Measurements from ENCODE around the gene GMEB2. TPM values are rescaled to one million over a fixed set of nuclear protein-coding genes. Genes with fewer than 3 reads are reported as not detected.
"Not testable (repeated sequence)": the region's sequence is repeated elsewhere in the genome, so short reads cannot be mapped to it uniquely, and the experiment has no call there.

The GMEB2 gene
- total RNA-seq, 3 donors from 2014 or later (not counting 1 experiment from before 2014, with no cell fraction given) = 11.7 to 15.1 (median 14.6) TPM

- Mint-ChIP-seq H3K27ac (no peak within 1 kb of the TSS), H3K9me3 (no peaks in the 10 kb centered on the region), H3K27me3 (ENCODE audit: low read depth in 2 of 2) (peaks cover 0 to 10% of the 10 kb centered on the region in 2 donors), H3K4me3 (peak within 1 kb of the TSS; percentile 85), H3K4me1 (peaks cover 14 to 21% of the 10 kb centered on the region in 2 donors), H3K36me3 (no peaks in the 10 kb centered on the region)
- H3K4me3 ChIP-seq (ENCODE audit: low read length) = peak within 1 kb of the TSS; percentile 32
- WGBS (ENCODE audit: insufficient coverage) = under 1% methylated on average over 57 of the region's 73 CpGs
- DNase-seq (peak; percentile 70 to 79), ATAC-seq (peak; percentile 59 to 70 (median 63))
- peaks cover 12% of the 10 kb centered on the region for H3K27me3 ChIP-seq (ENCODE audit: control insufficient read depth, insufficient read depth, low read length)
- no peaks in the 10 kb centered on the region for H3K36me3 ChIP-seq (ENCODE audit: control insufficient read depth, insufficient read depth, low read length)
- TF ChIP-seq CTCF (IDR thresholded peaks at IDR 0.05) = no peak
- intact Hi-C loops (cut with micrococcal nuclease) = no loop called here
- H3K27ac ChIP-seq (ENCODE audit: low read length) = no peak within 1 kb of the TSS
- peaks cover 37% of the 10 kb centered on the region for H3K4me1 ChIP-seq (ENCODE audit: control insufficient read depth, insufficient read depth, low read length)
- H3K9me3 ChIP-seq (ENCODE audit: control insufficient read depth, insufficient read depth, low read length) = no peaks in the 10 kb centered on the region
Observed at GRCh38 chr20:63653041-63653973, 26.4 kb upstream of the GMEB2 start, which contains the start of gene STMN3. Gene STMN3 (minus strand): TSS chr20:63653424. CDS start chr20:63653345, 79 bp downstream.

- Mint-ChIP-seq H3K27ac (no peak overlapping the region), H3K9me3 (no peaks in the 10 kb centered on the region), H3K4me1 (peaks cover 5 to 12% of the 10 kb centered on the region in 2 donors), H3K36me3 (no peaks in the 10 kb centered on the region), H3K4me3 (peak overlapping the region; percentile 85), H3K27me3 (ENCODE audit: low read depth in 2 of 2) (peaks cover 0 to 10% of the 10 kb centered on the region in 2 donors)
- 1% methylated on average over 91 of the region's 91 CpGs for WGBS (ENCODE audit: insufficient coverage)
- intact Hi-C loops (cut with micrococcal nuclease) = no loop called here
- peaks cover 12% of the 10 kb centered on the region for H3K27me3 ChIP-seq (ENCODE audit: control insufficient read depth, insufficient read depth, low read length)
- peak; percentile 24 to 44 (median 42) for ATAC-seq
- H3K27ac ChIP-seq (ENCODE audit: low read length) = no peak overlapping the region
- no peaks in the 10 kb centered on the region for H3K9me3 ChIP-seq (ENCODE audit: control insufficient read depth, insufficient read depth, low read length)
- peaks cover 30% of the 10 kb centered on the region for H3K4me1 ChIP-seq (ENCODE audit: control insufficient read depth, insufficient read depth, low read length)
- no peaks in the 10 kb centered on the region for H3K36me3 ChIP-seq (ENCODE audit: control insufficient read depth, insufficient read depth, low read length)
- H3K4me3 ChIP-seq (ENCODE audit: low read length) = no peak overlapping the region
- DNase-seq = peak in 1 of 2 donors; percentile 63
- TF ChIP-seq CTCF (IDR thresholded peaks at IDR 0.05) = no peak
Observed at GRCh38 chr20:63652192-63652980, 25.5 kb upstream of the GMEB2 start.

- intact Hi-C loops (cut with micrococcal nuclease) = no loop called here
- ATAC-seq (no peak), DNase-seq (peak in 1 of 2 donors; percentile 64)
- Mint-ChIP-seq H3K9me3 (no peaks in the 10 kb centered on the region), H3K4me3 (peak overlapping the region; percentile 85), H3K27ac (no peak overlapping the region), H3K4me1 (peaks cover 5 to 12% of the 10 kb centered on the region in 2 donors), H3K27me3 (ENCODE audit: low read depth in 2 of 2) (peaks cover 0 to 10% of the 10 kb centered on the region in 2 donors), H3K36me3 (no peaks in the 10 kb centered on the region)
- no peak overlapping the region for H3K4me3 ChIP-seq (ENCODE audit: low read length)
- no peak for TF ChIP-seq CTCF (IDR thresholded peaks at IDR 0.05)
- 24% methylated on average over 8 of the region's 11 CpGs for WGBS (ENCODE audit: insufficient coverage)
- no peak overlapping the region for H3K27ac ChIP-seq (ENCODE audit: low read length)
- H3K27me3 ChIP-seq (ENCODE audit: control insufficient read depth, insufficient read depth, low read length) = peaks cover 12% of the 10 kb centered on the region
- peaks cover 28% of the 10 kb centered on the region for H3K4me1 ChIP-seq (ENCODE audit: control insufficient read depth, insufficient read depth, low read length)
- H3K36me3 ChIP-seq (ENCODE audit: control insufficient read depth, insufficient read depth, low read length) = no peaks in the 10 kb centered on the region
- H3K9me3 ChIP-seq (ENCODE audit: control insufficient read depth, insufficient read depth, low read length) = no peaks in the 10 kb centered on the region
Observed at GRCh38 chr20:63651942-63652191, 25.0 kb upstream of the GMEB2 start.

- DNase-seq; intact Hi-C loops (cut with micrococcal nuclease); H3K9me3 Mint-ChIP-seq; H3K27ac ChIP-seq (ENCODE audit: low read length); H3K9me3 ChIP-seq (ENCODE audit: control insufficient read depth, insufficient read depth, low read length); H3K4me3 ChIP-seq (ENCODE audit: low read length); H3K36me3 Mint-ChIP-seq; ATAC-seq; H3K36me3 ChIP-seq (ENCODE audit: control insufficient read depth, insufficient read depth, low read length); H3K27ac Mint-ChIP-seq; H3K4me3 Mint-ChIP-seq: not testable (repeated sequence)
- Histone ChIP-seq H3K4me1 (ENCODE audit: control insufficient read depth, insufficient read depth, low read length) (peaks cover 28% of the 10 kb centered on the region), H3K27me3 (ENCODE audit: control insufficient read depth, insufficient read depth, low read length) (peaks cover 11% of the 10 kb centered on the region)
- Mint-ChIP-seq H3K27me3 (ENCODE audit: low read depth in 2 of 2) (peaks cover 0 to 10% of the 10 kb centered on the region in 2 donors), H3K4me1 (peaks cover 5 to 12% of the 10 kb centered on the region in 2 donors)
- WGBS (ENCODE audit: insufficient coverage) = 91% methylated on average over 20 of the region's 25 CpGs
Observed at GRCh38 chr20:63650486-63650885, 23.6 kb upstream of the GMEB2 start.

All from natural killer cell (primary cell).